ENCODE data around the gene IL16. TPM values are rescaled to one million over a fixed set of nuclear protein-coding genes. Genes with fewer than 3 reads are reported as not detected.

Gene IL16
- total and polyA plus RNA-seq, 10 donors, result 93.9 to 159 (median 128) TPM

GRCh38 chr15:81310480-81310879 lies 113.8 kb downstream of the IL16 start:
- Histone ChIP-seq H3K4me3 (no peak overlapping the region), H3K27me3 (replicated peaks in 1 of 7) (no peaks in the 10 kb centered on the region), H3K4me1 (peaks cover 28 to 99% (median 56%) of the 10 kb centered on the region in 6 donors), H3K27ac (peak overlapping the region in 7 of 8 donors; percentile 2 to 98 (median 83)), H3K9me3 (no peaks in the 10 kb centered on the region), H3K36me3 (peaks cover 7 to 94% (median 61%) of the 10 kb centered on the region in 6 donors)
- WGBS, 5 donors, result 95 to 97% (median 96%) methylated on average over 5 of the region's 5 CpGs
- no peak for TF ChIP-seq POLR2A (IDR thresholded peaks at IDR 0.05)
- TF ChIP-seq, protein P1, sequence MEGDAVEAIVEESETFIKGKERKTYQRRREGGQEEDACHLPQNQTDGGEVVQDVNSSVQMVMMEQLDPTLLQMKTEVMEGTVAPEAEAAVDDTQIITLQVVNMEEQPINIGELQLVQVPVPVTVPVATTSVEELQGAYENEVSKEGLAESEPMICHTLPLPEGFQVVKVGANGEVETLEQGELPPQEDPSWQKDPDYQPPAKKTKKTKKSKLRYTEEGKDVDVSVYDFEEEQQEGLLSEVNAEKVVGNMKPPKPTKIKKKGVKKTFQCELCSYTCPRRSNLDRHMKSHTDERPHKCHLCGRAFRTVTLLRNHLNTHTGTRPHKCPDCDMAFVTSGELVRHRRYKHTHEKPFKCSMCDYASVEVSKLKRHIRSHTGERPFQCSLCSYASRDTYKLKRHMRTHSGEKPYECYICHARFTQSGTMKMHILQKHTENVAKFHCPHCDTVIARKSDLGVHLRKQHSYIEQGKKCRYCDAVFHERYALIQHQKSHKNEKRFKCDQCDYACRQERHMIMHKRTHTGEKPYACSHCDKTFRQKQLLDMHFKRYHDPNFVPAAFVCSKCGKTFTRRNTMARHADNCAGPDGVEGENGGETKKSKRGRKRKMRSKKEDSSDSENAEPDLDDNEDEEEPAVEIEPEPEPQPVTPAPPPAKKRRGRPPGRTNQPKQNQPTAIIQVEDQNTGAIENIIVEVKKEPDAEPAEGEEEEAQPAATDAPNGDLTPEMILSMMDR (IDR thresholded peaks at IDR 0.05 in 8 of 11, conservative IDR thresholded peaks at IDR 0.05 in 3 of 11), result no peak
- TF ChIP-seq POLR2AphosphoS5 (IDR thresholded peaks at IDR 0.05), result peak in 2 of 3 donors; percentile 51 to 65
- intact Hi-C loops (cut with DNase I; ENCODE audit: low total_unique reads), result no loop called here
- no peak for DNase-seq

GRCh38 chr15:81311752-81312464 lies 115.2 kb downstream of the IL16 start:
- H3K4me1 ChIP-seq, result peaks cover 26 to 99% (median 57%) of the 10 kb centered on the region in 6 donors
- peak; percentile 78 for DNase-seq
- H3K27me3 ChIP-seq (replicated peaks in 1 of 7), result no peaks in the 10 kb centered on the region
- peak overlapping the region in 1 of 8 donors; percentile 37 for H3K4me3 ChIP-seq
- 39 to 53% (median 51%) methylated on average over 10 of the region's 10 CpGs for WGBS, 5 donors
- no peaks in the 10 kb centered on the region for H3K9me3 ChIP-seq
- peak overlapping the region; percentile 22 to 98 (median 82) for H3K27ac ChIP-seq
- H3K36me3 ChIP-seq, result peaks cover 1 to 90% (median 47%) of the 10 kb centered on the region in 6 donors
- intact Hi-C loops (cut with DNase I; ENCODE audit: low total_unique reads), result no loop called here
- no peak for TF ChIP-seq POLR2A (IDR thresholded peaks at IDR 0.05)
- peak in 2 of 3 donors; percentile 44 to 75 for TF ChIP-seq POLR2AphosphoS5 (IDR thresholded peaks at IDR 0.05)
- TF ChIP-seq, protein P1 (IDR thresholded peaks at IDR 0.05 in 8 of 11, conservative IDR thresholded peaks at IDR 0.05 in 3 of 11), result no peak

DNA sequence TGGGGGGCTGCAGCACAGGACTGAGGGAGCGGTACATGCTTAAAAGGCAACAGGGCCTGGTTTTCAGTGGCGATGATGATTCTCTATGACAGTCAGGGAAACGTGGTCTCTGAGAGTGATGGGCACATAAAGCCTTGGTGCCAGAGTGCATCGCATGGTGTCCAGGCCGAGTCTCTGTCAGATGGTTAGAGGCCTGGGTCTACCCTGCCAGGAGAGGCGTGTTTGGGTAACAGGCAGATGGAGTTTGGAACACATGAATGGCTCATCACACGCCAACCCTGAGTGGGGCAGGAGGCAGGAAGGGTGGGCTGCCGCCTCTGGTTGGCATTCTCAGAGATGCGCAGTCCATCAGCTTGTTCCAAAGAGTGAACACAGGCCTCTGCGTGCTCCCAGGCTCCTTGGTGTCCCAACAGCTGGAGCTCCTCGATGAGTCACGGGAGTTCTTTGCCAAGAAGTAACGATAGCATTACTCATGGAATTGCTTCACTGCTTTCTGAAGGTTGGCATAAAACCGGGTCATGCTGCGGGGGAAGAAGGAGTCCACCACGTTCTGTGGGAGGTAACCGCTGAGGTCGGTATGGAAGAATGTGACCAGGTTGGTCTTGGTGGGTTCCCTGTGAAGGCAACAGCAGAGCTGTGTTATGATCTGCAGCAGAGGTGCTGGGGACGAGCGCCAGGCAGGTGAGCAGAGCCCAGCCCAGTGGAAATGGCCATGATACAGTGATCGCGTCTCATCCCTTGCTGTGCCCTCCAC lies 116.3 kb downstream of the IL16 start:
- H3K4me3 ChIP-seq, result peak overlapping the region in 1 of 8 donors; percentile 37
- peaks cover 0 to 90% (median 46%) of the 10 kb centered on the region in 6 donors for H3K36me3 ChIP-seq
- H3K9me3 ChIP-seq, result no peaks in the 10 kb centered on the region
- peak overlapping the region; percentile 22 to 98 (median 82) for H3K27ac ChIP-seq
- intact Hi-C loops (cut with DNase I; ENCODE audit: low total_unique reads), result no loop called here
- no peaks in the 10 kb centered on the region for H3K27me3 ChIP-seq (replicated peaks in 1 of 7)
- peaks cover 27 to 99% (median 64%) of the 10 kb centered on the region in 6 donors for H3K4me1 ChIP-seq
- TF ChIP-seq, protein P1 (IDR thresholded peaks at IDR 0.05 in 8 of 11, conservative IDR thresholded peaks at IDR 0.05 in 3 of 11), result no peak
- TF ChIP-seq POLR2AphosphoS5 (IDR thresholded peaks at IDR 0.05) (peak; percentile 54 to 77 (median 66)), POLR2A (IDR thresholded peaks at IDR 0.05) (no peak)
- DNase-seq, result peak; percentile 77
- WGBS, 5 donors, result 78 to 87% (median 83%) methylated on average over 17 to 22 of the region's 22 CpGs

- Histone ChIP-seq H3K36me3 (peaks cover 0 to 90% (median 44%) of the 10 kb centered on the region in 6 donors), H3K27me3 (replicated peaks in 1 of 7) (no peaks in the 10 kb centered on the region), H3K4me3 (no peak overlapping the region), H3K9me3 (no peaks in the 10 kb centered on the region), H3K27ac (peak overlapping the region in 7 of 8 donors; percentile 22 to 98 (median 83)), H3K4me1 (peaks cover 31 to 100% (median 68%) of the 10 kb centered on the region in 6 donors)
- intact Hi-C loops (cut with DNase I; ENCODE audit: low total_unique reads), result no loop called here
- no peak for DNase-seq
- 78 to 88% (median 83%) methylated on average over 5 of the region's 5 CpGs for WGBS, 5 donors
- TF ChIP-seq, protein P1 (IDR thresholded peaks at IDR 0.05 in 8 of 11, conservative IDR thresholded peaks at IDR 0.05 in 3 of 11), result no peak
- TF ChIP-seq POLR2A (IDR thresholded peaks at IDR 0.05), result no peak
- no peak for TF ChIP-seq POLR2AphosphoS5 (IDR thresholded peaks at IDR 0.05)
Observed at GRCh38 chr15:81313686-81314085, 117.0 kb downstream of the IL16 start.
